Putamen (tissue), 1 donor: ENCODE results near the gene PURB.
A peak's percentile ranks its signal among the peaks of the same experiment; 100 is the strongest.
"Not testable (repeated sequence)": the region's sequence is repeated elsewhere in the genome, so short reads cannot be mapped to it uniquely, and the experiment has no call there.

Source experiments
- DNase-seq: peaks from one replicate; pipeline ENCODE4 v3.0.0-alpha.2; 2016; ENCODE audit warnings: low spot score

PURB gene

GRCh38 chr7:44891372-44891771 lies 6.0 kb upstream of the PURB start:
- no peak for DNase-seq

- DNase-seq: no peak
Measured at GRCh38 chr7:44889086-44889781, 3.9 kb upstream of the PURB start.

- no peak for DNase-seq
Measured at GRCh38 chr7:44887293-44887692, 2.0 kb upstream of the PURB start.

- peak; percentile 39 for DNase-seq
Measured at GRCh38 chr7:44884621-44885393, 523 bp downstream of the PURB start.

- no peak for DNase-seq
Measured at GRCh38 chr7:44883961-44884620, 1.2 kb downstream of the PURB start.

- DNase-seq: no peak
Measured at GRCh38 chr7:44882899-44883298, 2.4 kb downstream of the PURB start.

- DNase-seq: no peak
Measured at GRCh38 chr7:44881610-44882009, 3.7 kb downstream of the PURB start.

- DNase-seq: no peak
Measured at GRCh38 chr7:44881066-44881600, 4.2 kb downstream of the PURB start.

- no peak for DNase-seq
Measured at GRCh38 chr7:44880317-44881018, 4.9 kb downstream of the PURB start.

GRCh38 chr7:44876393-44876792 lies 8.9 kb downstream of the PURB start:
- DNase-seq: no peak

GRCh38 chr7:44875241-44875640 lies 10.1 kb downstream of the PURB start:
- DNase-seq: no peak

- DNase-seq: no peak
Measured at GRCh38 chr7:44872787-44873186, 12.5 kb downstream of the PURB start.

GRCh38 chr7:44871918-44872317 lies 13.4 kb downstream of the PURB start:
- not testable (repeated sequence) for DNase-seq

GRCh38 chr7:44870780-44871179 lies 14.6 kb downstream of the PURB start:
- not testable (repeated sequence) for DNase-seq

GRCh38 chr7:44870336-44870735 lies 15.0 kb downstream of the PURB start:
- not testable (repeated sequence) for DNase-seq

GRCh38 chr7:44867073-44867995 lies 18.0 kb downstream of the PURB start:
- DNase-seq: peak; percentile 39

GRCh38 chr7:44861949-44862348 lies 23.4 kb downstream of the PURB start:
- not testable (repeated sequence) for DNase-seq

- DNase-seq: no peak
Measured at GRCh38 chr7:44858161-44858560, 27.2 kb downstream of the PURB start.

- no peak for DNase-seq
Measured at GRCh38 chr7:44854644-44855364, 30.5 kb downstream of the PURB start.

- no peak for DNase-seq
Measured at GRCh38 chr7:44853391-44853790, 31.9 kb downstream of the PURB start.
